T-helper 1 cell treated with Interleukin-12 subunit alpha and Interleukin-12 subunit beta and Interleukin-4 antibody, amounts not matched to agents 30 ng/mL and 1 ng/mL, for 36 hours (primary cell): ENCODE measurements around the gene C18orf63. TPM values are rescaled to one million over a fixed set of nuclear protein-coding genes. Genes with fewer than 3 reads are reported as not detected.
"Not testable (repeated sequence)": the region's sequence is repeated elsewhere in the genome, so short reads cannot be mapped to it uniquely, and the experiment has no call there.

Source experiments
- intact Hi-C: fragments of 100-400 bp; cut with micrococcal nuclease; formaldehyde crosslinking; loops from one replicate; pipeline ENCODE4 v1.15.1; 2024
- total RNA-seq: library from RNA; stranded (reverse); gene quantifications from 2 replicates; pipeline ENCODE4 v1.2.3, GENCODE V29; 2022

The C18orf63 gene
- not detected in 2 replicates for total RNA-seq

GRCh38 chr18:74315464-74316256 lies at the start of gene C18orf63:
Gene C18orf63, plus strand, starts transcription at chr18:74315839. Its CDS starts 2,027 bp downstream, at chr18:74317866.
- intact Hi-C loops = no loop called here

GRCh38 chr18:74266161-74266560 lies 49.5 kb upstream of the C18orf63 start:
- intact Hi-C loops = no loop called here

GRCh38 chr18:74268175-74268574 lies 47.5 kb upstream of the C18orf63 start:
- intact Hi-C loops = no loop called here

- intact Hi-C loops = no loop called here
Measured at GRCh38 chr18:74268933-74269620, 46.6 kb upstream of the C18orf63 start.

GRCh38 chr18:74271635-74272034 lies 44.0 kb upstream of the C18orf63 start:
- intact Hi-C loops = no loop called here

GRCh38 chr18:74273394-74273793 lies 42.2 kb upstream of the C18orf63 start:
- intact Hi-C loops = no loop called here

- intact Hi-C loops = no loop called here
Measured at GRCh38 chr18:74274700-74275099, 40.9 kb upstream of the C18orf63 start.

GRCh38 chr18:74275736-74276135 lies 39.9 kb upstream of the C18orf63 start:
- intact Hi-C loops = no loop called here

- intact Hi-C loops = no loop called here
Measured at GRCh38 chr18:74276609-74277008, 39.0 kb upstream of the C18orf63 start.

- intact Hi-C loops = no loop called here
Measured at GRCh38 chr18:74277296-74277695, 38.3 kb upstream of the C18orf63 start.

GRCh38 chr18:74278058-74278457 lies 37.6 kb upstream of the C18orf63 start:
- intact Hi-C loops = no loop called here

GRCh38 chr18:74278983-74279382 lies 36.7 kb upstream of the C18orf63 start:
- intact Hi-C loops = no loop called here

- intact Hi-C loops = no loop called here
Measured at GRCh38 chr18:74281011-74281979, 34.3 kb upstream of the C18orf63 start.

GRCh38 chr18:74281980-74282754 lies 33.5 kb upstream of the C18orf63 start:
- intact Hi-C loops = no loop called here

GRCh38 chr18:74282755-74283554 lies 32.7 kb upstream of the C18orf63 start:
- intact Hi-C loops = no loop called here

- intact Hi-C loops = no loop called here
Measured at GRCh38 chr18:74283646-74284045, 32.0 kb upstream of the C18orf63 start.

- intact Hi-C loops = no loop called here
Measured at GRCh38 chr18:74284191-74284979, 31.3 kb upstream of the C18orf63 start.

- intact Hi-C loops = no loop called here
Measured at GRCh38 chr18:74284980-74285355, 30.7 kb upstream of the C18orf63 start.

GRCh38 chr18:74285583-74285982 lies 30.1 kb upstream of the C18orf63 start:
- intact Hi-C loops = not testable (repeated sequence)
